ENCODE measurements around the gene SLC35F3.

SLC35F3 gene

DNA sequence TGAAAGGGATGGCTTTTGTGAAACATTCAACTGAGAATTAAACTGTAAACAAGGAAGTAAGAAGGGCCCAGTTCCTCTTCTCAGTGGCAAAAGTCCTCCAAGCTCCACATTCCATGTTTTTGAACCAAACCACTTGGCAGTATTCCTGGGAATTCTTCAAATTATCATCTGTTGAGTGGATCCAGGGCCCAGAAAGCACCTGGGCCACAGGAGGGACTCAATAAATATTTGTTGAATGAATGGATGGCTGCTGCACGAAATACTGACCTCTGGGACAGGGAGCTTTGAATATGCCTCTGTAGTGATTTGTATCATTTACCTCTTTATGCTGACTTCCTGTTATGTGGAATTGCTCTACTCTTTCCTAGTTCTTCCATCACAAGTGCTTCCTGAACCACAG, 4.7 kb downstream of the SLC35F3 start:
- H3K9me3 ChIP-seq = no peaks in the 10 kb centered on the region
- H3K27ac ChIP-seq = no peak overlapping the region
- no peak overlapping the region for H3K4me3 ChIP-seq (ENCODE audit: low read depth in 1 of 2, low read length in 1 of 2)
- peaks cover 40% of the 10 kb centered on the region for H3K27me3 ChIP-seq
- no peaks in the 10 kb centered on the region for H3K36me3 ChIP-seq
- TF ChIP-seq CTCF (IDR thresholded peaks at IDR 0.05) = no peak
- no peaks in the 10 kb centered on the region for H3K4me1 ChIP-seq (ENCODE audit: control insufficient read depth in 1 of 2, insufficient read depth in 1 of 2, low read depth in 1 of 2, low read length in 1 of 2)

- H3K4me1 ChIP-seq (ENCODE audit: control insufficient read depth in 1 of 2, insufficient read depth in 1 of 2, low read depth in 1 of 2, low read length in 1 of 2) = no peaks in the 10 kb centered on the region
- TF ChIP-seq CTCF (IDR thresholded peaks at IDR 0.05) = no peak
- peaks cover 7% of the 10 kb centered on the region for H3K27me3 ChIP-seq
- H3K36me3 ChIP-seq = no peaks in the 10 kb centered on the region
- no peak overlapping the region for H3K4me3 ChIP-seq (ENCODE audit: low read depth in 1 of 2, low read length in 1 of 2)
- no peaks in the 10 kb centered on the region for H3K9me3 ChIP-seq
- no peak overlapping the region for H3K27ac ChIP-seq
Measured at GRCh38 chr1:233912447-233912846, 8.0 kb downstream of the SLC35F3 start.

- Histone ChIP-seq H3K9me3 (no peaks in the 10 kb centered on the region), H3K27me3 (peaks cover 3% of the 10 kb centered on the region), H3K36me3 (no peaks in the 10 kb centered on the region), H3K27ac (no peak overlapping the region), H3K4me3 (ENCODE audit: low read depth in 1 of 2, low read length in 1 of 2) (no peak overlapping the region), H3K4me1 (ENCODE audit: control insufficient read depth in 1 of 2, insufficient read depth in 1 of 2, low read depth in 1 of 2, low read length in 1 of 2) (no peaks in the 10 kb centered on the region)
- TF ChIP-seq CTCF (IDR thresholded peaks at IDR 0.05) = no peak
Measured at GRCh38 chr1:233912909-233913308, 8.4 kb downstream of the SLC35F3 start.

DNA sequence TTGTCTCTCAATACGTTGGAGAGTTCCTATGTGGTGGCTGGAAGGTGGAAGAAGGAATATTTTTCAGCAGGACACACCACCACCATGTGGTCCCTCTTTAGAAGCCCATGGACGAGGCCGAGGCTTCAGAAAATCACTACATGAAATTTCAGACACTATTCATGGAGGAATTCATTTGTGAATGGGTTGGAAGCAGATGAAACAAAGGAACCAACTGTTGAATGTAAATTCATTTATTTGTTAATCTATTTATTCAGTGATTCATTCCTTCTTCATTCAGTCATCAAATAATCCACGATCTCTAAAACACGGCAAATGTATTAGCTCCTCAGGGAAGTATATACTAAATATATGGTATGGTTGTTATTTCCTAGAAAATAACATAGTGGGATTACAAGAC, 12.2 kb downstream of the SLC35F3 start:
- Histone ChIP-seq H3K36me3 (no peaks in the 10 kb centered on the region), H3K4me1 (ENCODE audit: control insufficient read depth in 1 of 2, insufficient read depth in 1 of 2, low read depth in 1 of 2, low read length in 1 of 2) (no peaks in the 10 kb centered on the region), H3K9me3 (no peaks in the 10 kb centered on the region), H3K27ac (no peak overlapping the region), H3K4me3 (ENCODE audit: low read depth in 1 of 2, low read length in 1 of 2) (no peak overlapping the region), H3K27me3 (no peaks in the 10 kb centered on the region)
- TF ChIP-seq CTCF (IDR thresholded peaks at IDR 0.05) = no peak

DNA sequence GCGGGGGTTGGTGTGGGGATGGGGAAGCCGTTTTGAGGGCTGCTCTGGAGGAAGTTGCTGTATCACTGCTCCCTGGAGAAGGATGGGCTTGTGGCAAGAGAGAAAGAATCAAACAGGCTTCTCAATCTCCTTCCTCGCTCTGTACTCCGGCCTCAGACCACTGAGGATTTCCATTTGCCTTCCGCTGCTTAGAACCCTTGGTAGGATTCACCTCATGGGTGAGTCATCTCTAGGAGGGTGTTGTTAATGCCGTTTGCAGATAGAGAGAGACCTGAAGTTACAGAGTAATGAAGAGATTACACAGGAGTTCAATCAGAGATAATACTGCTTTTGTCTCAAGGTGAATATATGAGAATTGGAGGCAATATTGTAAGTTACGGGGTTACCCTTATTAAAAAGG, 15.3 kb downstream of the SLC35F3 start:
- Histone ChIP-seq H3K4me1 (ENCODE audit: control insufficient read depth in 1 of 2, insufficient read depth in 1 of 2, low read depth in 1 of 2, low read length in 1 of 2) (no peaks in the 10 kb centered on the region), H3K27me3 (no peaks in the 10 kb centered on the region), H3K4me3 (ENCODE audit: low read depth in 1 of 2, low read length in 1 of 2) (no peak overlapping the region), H3K27ac (no peak overlapping the region), H3K36me3 (no peaks in the 10 kb centered on the region), H3K9me3 (no peaks in the 10 kb centered on the region)
- TF ChIP-seq CTCF (IDR thresholded peaks at IDR 0.05) = no peak

DNA sequence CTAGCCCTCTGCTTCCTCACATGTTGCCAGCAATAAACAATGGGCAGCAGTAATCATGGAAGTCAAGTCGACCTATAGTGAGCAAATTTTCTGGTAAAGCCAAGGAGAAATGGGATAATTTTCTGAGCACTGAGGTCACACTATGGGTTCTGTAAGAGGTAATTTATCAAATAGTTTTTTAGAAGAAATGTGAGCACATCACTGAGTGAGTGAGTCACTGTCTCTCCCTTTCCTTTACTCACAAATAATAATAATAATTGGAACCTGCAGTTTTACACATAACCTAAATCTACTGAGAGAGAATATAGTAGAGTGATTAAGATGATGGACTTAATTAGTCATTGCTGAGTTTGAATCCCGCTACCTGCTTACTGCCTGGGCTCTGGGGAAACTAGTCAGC, 23.6 kb downstream of the SLC35F3 start:
- Histone ChIP-seq H3K36me3 (no peaks in the 10 kb centered on the region), H3K27ac (no peak overlapping the region), H3K9me3 (no peaks in the 10 kb centered on the region), H3K4me1 (ENCODE audit: control insufficient read depth in 1 of 2, insufficient read depth in 1 of 2, low read depth in 1 of 2, low read length in 1 of 2) (no peaks in the 10 kb centered on the region), H3K4me3 (ENCODE audit: low read depth in 1 of 2, low read length in 1 of 2) (no peak overlapping the region), H3K27me3 (no peaks in the 10 kb centered on the region)
- TF ChIP-seq CTCF (IDR thresholded peaks at IDR 0.05) = no peak
